GM19463 (cell line): Measurements from ENCODE around the gene SELENOT.
A peak's percentile ranks its signal among the peaks of the same experiment; 100 is the strongest.
"Not testable (repeated sequence)": the region's sequence is repeated elsewhere in the genome, so short reads cannot be mapped to it uniquely, and the experiment has no call there.

ENCODE experiments used
- ATAC-seq: cut with Tn5 transposase; IDR thresholded peaks from one replicate; pipeline ENCODE4 v1.9.1; 2021; ENCODE audit warnings: mild to moderate bottlenecking, moderate library complexity; ENCODE audit not compliant: unreplicated experiment

SELENOT gene

GRCh38 chr3:150607267-150608065, 4.3 kb downstream of the SELENOT start:
- no peak for ATAC-seq

- ATAC-seq, result no peak
Observed at GRCh38 chr3:150609988-150610387, 6.9 kb downstream of the SELENOT start.

GRCh38 chr3:150610785-150611184, 7.7 kb downstream of the SELENOT start:
- no peak for ATAC-seq

GRCh38 chr3:150611666-150612065, 8.5 kb downstream of the SELENOT start:
- ATAC-seq, result no peak

- ATAC-seq, result no peak
Observed at GRCh38 chr3:150612494-150612893, 9.4 kb downstream of the SELENOT start.

GRCh38 chr3:150613034-150613433, 9.9 kb downstream of the SELENOT start:
- ATAC-seq, result no peak

- no peak for ATAC-seq
Observed at GRCh38 chr3:150613709-150614480, 10.8 kb downstream of the SELENOT start.

- ATAC-seq, result no peak
Observed at GRCh38 chr3:150620002-150620689, 17.0 kb downstream of the SELENOT start.

- ATAC-seq, result not testable (repeated sequence)
Observed at GRCh38 chr3:150622955-150623354, 19.8 kb downstream of the SELENOT start.

- no peak for ATAC-seq
Observed at GRCh38 chr3:150623945-150624344, 20.8 kb downstream of the SELENOT start.

GRCh38 chr3:150626148-150626930, 23.2 kb downstream of the SELENOT start:
- no peak for ATAC-seq

- ATAC-seq, result no peak
Observed at GRCh38 chr3:150627557-150627956, 24.4 kb downstream of the SELENOT start.

GRCh38 chr3:150631515-150632221, 28.5 kb downstream of the SELENOT start:
- ATAC-seq, result no peak

- ATAC-seq, result no peak
Observed at GRCh38 chr3:150635076-150635475, 32.0 kb downstream of the SELENOT start.

- ATAC-seq, result peak; percentile 63
Observed at GRCh38 chr3:150635526-150635925, 32.4 kb downstream of the SELENOT start.

GRCh38 chr3:150636258-150636657, 33.1 kb downstream of the SELENOT start:
- ATAC-seq, result no peak

GRCh38 chr3:150639262-150639661, 36.1 kb downstream of the SELENOT start:
- ATAC-seq, result no peak

GRCh38 chr3:150640256-150640655, 37.1 kb downstream of the SELENOT start:
- ATAC-seq, result no peak

- peak; percentile 83 for ATAC-seq
Observed at GRCh38 chr3:150653110-150653561, 50.0 kb downstream of the SELENOT start.

- ATAC-seq, result no peak
Observed at GRCh38 chr3:150656316-150656715, 53.2 kb downstream of the SELENOT start.
